HG03139 (cell line): ENCODE measurements around the gene NR4A1.
"Not testable (repeated sequence)": the region's sequence is repeated elsewhere in the genome, so short reads cannot be mapped to it uniquely, and the experiment has no call there.

Experiments
- ATAC-seq: cut with Tn5 transposase; IDR thresholded peaks from one replicate; pipeline ENCODE4 v1.9.1; 2021; ENCODE audit not compliant: unreplicated experiment

NR4A1 gene

GRCh38 chr12:52091869-52092268 lies 40.6 kb downstream of the NR4A1 start:
- no peak for ATAC-seq

DNA sequence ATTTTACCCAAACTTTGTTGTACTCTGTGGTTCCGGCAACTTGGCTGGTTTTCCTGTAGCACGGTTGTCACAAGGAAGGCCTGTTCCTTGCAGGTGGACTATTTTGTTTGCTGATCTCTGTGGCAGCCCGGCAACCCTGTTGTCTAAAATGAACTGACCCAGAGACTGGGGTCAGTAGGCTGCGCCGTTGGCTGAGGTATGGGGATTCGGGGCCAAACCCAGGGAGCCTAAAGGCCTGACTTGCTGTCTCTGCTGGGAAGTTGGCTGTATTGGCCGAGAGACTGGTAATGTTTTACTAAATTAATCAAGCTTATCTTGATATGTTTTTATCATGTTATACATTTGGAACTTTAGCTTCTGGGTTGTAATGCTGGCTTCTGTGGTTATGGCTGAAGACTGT lies 42.1 kb downstream of the NR4A1 start:
- no peak for ATAC-seq

DNA sequence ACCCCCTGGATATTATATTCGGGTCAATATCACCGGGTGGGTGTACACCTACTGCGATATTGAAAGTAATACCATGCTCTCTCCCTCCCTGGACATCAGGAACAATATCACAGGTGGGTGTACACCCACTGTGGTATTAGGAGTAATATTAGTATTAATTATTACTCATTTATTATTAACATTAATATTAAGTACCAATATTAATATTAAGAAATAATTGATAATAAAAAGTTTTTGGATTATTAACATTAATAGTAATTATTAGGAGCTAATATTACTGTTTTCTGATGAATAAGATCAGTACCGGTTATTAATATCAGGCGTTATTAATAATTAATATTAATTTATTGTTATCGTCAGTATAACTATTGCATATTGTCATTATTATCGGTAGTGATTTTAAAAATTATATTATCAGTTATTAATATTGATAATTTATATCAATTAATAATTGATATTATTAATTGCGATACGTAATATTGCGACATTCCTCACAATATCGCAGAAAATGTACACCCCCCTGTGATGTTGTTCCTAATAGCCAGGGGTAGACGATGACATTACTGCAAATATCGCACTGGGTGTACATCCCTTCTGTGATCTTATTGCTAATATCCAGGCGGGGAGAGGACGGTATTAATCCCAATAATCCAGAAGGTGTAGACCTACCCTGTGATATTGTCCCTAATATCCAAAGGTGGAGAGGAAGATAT lies 45.2 kb downstream of the NR4A1 start:
- ATAC-seq: no peak

DNA sequence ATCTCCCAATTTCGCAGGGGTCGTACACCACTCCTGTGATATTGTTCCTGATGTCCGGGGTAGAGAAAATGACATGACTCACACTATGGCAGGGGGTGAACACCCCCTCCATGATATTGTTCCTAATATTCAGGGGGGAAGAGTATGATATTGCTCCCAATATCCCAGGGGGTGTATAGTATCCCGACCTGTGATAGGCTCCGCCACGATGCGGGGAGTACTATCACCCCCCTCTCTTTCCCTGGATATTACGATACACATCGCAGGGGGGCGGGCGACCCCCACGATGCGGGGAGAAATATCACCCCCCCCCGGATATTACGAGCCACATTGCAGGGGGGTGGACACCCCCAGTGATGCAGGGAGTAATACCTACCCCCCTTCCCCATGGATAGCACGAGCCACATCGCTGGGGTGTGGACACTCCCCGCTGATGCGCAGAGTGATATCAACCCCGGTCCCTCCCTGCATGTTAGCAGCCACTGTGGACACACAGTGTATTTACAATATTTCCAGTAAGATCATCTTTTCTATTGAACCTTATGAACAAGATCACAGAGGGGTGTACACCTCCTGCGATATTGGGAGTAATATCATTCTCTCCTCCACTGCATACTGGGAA lies 45.9 kb downstream of the NR4A1 start:
- ATAC-seq: no peak

- ATAC-seq: not testable (repeated sequence)
Observed at GRCh38 chr12:52104431-52105089, 53.3 kb downstream of the NR4A1 start.
